Activated CD4-positive, alpha-beta memory T cell treated with anti-CD3 and anti-CD28 coated beads for 36 hours (primary cell): Measurements from ENCODE around the gene CNTRL. TPM values are rescaled to one million over a fixed set of nuclear protein-coding genes. Genes with fewer than 3 reads are reported as not detected.

Source experiments
- CTCF ChIA-PET: fragments of 350-600 bp; sonication (Branson Sonifier 250); formaldehyde crosslinking; loops from one replicate; lab custom pipeline; 2021; ENCODE audit warnings: antibody characterized with exemption, inconsistent platforms; lab: Charles Lee
- POLR2A ChIA-PET: fragments of 350-600 bp; sonication (Branson Sonifier 250); formaldehyde crosslinking; loops from one replicate; lab custom pipeline; 2021; ENCODE audit warnings: antibody characterized with exemption; lab: Charles Lee
- DNase-seq: peaks from one replicate; pipeline ENCODE4 v3.0.0-alpha.2; 2020
- H3K27ac Mint-ChIP-seq: one replicate; pipeline ENCODE4 v1.8.0; 2021; ENCODE audit warnings: mixed read lengths
- H3K27me3 Mint-ChIP-seq: one replicate; pipeline ENCODE4 v1.8.0; 2021; ENCODE audit warnings: mixed read lengths
- H3K36me3 Mint-ChIP-seq: one replicate; pipeline ENCODE4 v1.8.0; 2021; ENCODE audit warnings: mixed read lengths
- H3K4me1 Mint-ChIP-seq: one replicate; pipeline ENCODE4 v1.8.0; 2021; ENCODE audit warnings: low read depth, mixed read lengths
- H3K4me3 Mint-ChIP-seq: one replicate; pipeline ENCODE4 v1.8.0; 2021; ENCODE audit warnings: mild to moderate bottlenecking, mixed read lengths
- H3K9me3 Mint-ChIP-seq: one replicate; pipeline ENCODE4 v1.8.0; 2021; ENCODE audit warnings: mixed read lengths
- intact Hi-C: fragments of 100-400 bp; cut with micrococcal nuclease; formaldehyde crosslinking; loops from one replicate; pipeline ENCODE4 v1.15.1; 2023
- total RNA-seq, 2 experiments: library from RNA; stranded (reverse); gene quantifications; one replicate each; pipeline ENCODE4 v1.2.3, GENCODE V29; 2021

CNTRL gene
- total RNA-seq, 2 experiments from 2014 or later = 60.0 to 65.1 TPM

DNA sequence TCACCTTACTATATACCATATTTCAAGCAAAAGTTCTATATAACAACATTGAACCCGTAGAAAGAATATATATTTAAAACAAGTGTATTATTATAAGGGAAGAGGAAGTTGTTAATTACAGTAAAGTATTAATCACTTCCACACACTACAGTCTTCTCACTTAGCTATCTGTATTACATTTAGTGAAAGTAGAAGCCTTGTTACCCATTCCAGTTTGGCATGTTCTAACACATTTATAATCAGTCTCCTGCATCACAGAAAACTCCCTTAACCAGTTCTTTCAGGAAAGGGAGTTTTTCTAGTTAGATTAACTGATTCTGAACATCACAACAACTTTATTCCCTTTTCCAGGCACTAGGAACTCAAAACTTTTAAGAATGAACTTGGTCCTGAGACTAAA lies 120.0 kb downstream of the CNTRL start:
- CTCF ChIA-PET = interaction anchor here (1.3 to 1.4 kb wide), 2 partner anchors 9 to 18 kb away, joined by 4 to 5 read pairs; no protein-coding TSS in a partner anchor
- H3K36me3 Mint-ChIP-seq = peaks cover 2% of the 10 kb centered on the region
- H3K27me3 Mint-ChIP-seq = no peaks in the 10 kb centered on the region
- POLR2A ChIA-PET = no interaction called here
- H3K9me3 Mint-ChIP-seq = no peaks in the 10 kb centered on the region
- DNase-seq = no peak
- peak overlapping the region; percentile 30 for H3K27ac Mint-ChIP-seq
- no peak overlapping the region for H3K4me3 Mint-ChIP-seq
- intact Hi-C loops = no loop called here
- H3K4me1 Mint-ChIP-seq = peaks cover 83% of the 10 kb centered on the region

DNA sequence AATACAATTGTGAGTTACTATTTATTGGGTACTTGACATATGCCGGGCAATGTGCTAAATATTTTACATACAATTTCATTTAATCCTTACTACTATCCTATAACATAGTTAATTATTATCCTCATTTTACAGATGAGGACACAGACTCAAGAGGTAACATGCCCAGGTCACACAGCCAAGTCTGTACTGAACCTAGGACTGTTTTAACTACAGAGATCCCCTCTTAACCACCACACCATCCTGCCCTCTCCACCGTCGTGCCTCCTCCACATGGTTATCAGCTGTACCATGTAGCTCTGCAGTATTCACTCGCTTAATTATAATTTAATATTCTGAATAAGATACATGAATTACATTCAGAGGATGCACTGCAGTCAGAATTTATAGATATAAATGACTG lies 121.6 kb downstream of the CNTRL start:
- H3K27me3 Mint-ChIP-seq = no peaks in the 10 kb centered on the region
- no peak for DNase-seq
- H3K9me3 Mint-ChIP-seq = no peaks in the 10 kb centered on the region
- H3K4me3 Mint-ChIP-seq = no peak overlapping the region
- intact Hi-C loops = no loop called here
- peak overlapping the region; percentile 58 for H3K27ac Mint-ChIP-seq
- H3K4me1 Mint-ChIP-seq = peaks cover 74% of the 10 kb centered on the region
- peaks cover 2% of the 10 kb centered on the region for H3K36me3 Mint-ChIP-seq
- ChIA-PET POLR2A (no interaction called here), CTCF (no interaction called here)

DNA sequence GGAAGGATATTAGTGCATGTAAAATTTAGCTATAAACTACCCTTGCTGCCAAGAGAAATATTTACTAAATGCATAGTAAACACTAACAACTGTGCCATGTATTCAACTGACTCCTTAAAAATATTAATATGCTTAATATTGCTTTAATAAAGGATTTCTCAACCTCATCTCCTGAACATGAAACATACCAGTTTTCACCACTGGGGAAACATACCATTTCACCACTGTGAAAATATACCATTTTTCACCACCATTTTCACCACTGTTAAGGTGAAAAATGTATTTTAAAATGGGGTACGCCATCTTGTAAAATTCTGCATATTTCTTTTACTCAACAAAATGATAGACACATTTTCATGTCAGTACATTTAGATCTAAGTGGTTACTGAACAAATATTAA lies 122.4 kb downstream of the CNTRL start:
- ChIA-PET CTCF (interaction anchor here (1.0 kb wide), 1 partner anchor 17 kb away, joined by 3 read pairs; no protein-coding TSS in a partner anchor), POLR2A (no interaction called here)
- H3K4me3 Mint-ChIP-seq = no peak overlapping the region
- no peak for DNase-seq
- intact Hi-C loops = no loop called here
- peaks cover 3% of the 10 kb centered on the region for H3K36me3 Mint-ChIP-seq
- no peaks in the 10 kb centered on the region for H3K27me3 Mint-ChIP-seq
- no peak overlapping the region for H3K27ac Mint-ChIP-seq
- H3K4me1 Mint-ChIP-seq = peaks cover 71% of the 10 kb centered on the region
- no peaks in the 10 kb centered on the region for H3K9me3 Mint-ChIP-seq

DNA sequence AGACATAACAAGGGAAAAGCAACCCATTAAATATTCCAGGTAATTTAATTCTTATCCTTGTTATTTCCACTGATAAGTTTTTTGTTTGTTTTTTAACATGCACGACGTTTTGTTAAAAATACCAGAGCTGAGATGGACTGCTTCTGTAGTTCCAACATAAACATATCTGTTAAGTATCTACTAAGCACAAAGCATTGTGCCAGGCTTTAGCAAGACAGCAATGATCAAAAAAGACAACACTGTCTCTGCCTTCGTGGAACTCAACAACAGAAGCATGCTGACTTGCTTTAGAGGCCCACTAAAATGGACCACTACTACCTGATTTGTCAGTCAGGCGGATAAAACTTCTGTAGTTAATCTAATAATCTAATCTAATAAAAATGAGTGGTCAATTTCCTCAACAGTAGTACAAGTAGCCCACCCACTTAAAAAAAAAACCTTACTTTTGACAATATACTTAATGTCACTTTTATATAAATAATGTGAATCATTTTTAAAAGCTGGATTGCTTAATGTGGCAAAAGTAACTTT lies 123.8 kb downstream of the CNTRL start:
- Mint-ChIP-seq H3K36me3 (peaks cover 3% of the 10 kb centered on the region), H3K4me3 (no peak overlapping the region), H3K27ac (no peak overlapping the region), H3K4me1 (peaks cover 67% of the 10 kb centered on the region), H3K27me3 (no peaks in the 10 kb centered on the region), H3K9me3 (no peaks in the 10 kb centered on the region)
- intact Hi-C loops = loop anchor here (2.0 kb wide), 1 partner anchor 306 kb away; no protein-coding TSS in a partner anchor
- POLR2A ChIA-PET = interaction anchor here (0.6 to 2.2 kb wide), 3 partner anchors 12 to 274 kb away, joined by 3 to 10 read pairs (median 5); no protein-coding TSS in a partner anchor
- CTCF ChIA-PET = interaction anchor here (0.6 to 1.4 kb wide), 3 partner anchors 12 to 80 kb away, joined by 3 to 5 read pairs (median 4); no protein-coding TSS in a partner anchor
- DNase-seq = no peak

DNA sequence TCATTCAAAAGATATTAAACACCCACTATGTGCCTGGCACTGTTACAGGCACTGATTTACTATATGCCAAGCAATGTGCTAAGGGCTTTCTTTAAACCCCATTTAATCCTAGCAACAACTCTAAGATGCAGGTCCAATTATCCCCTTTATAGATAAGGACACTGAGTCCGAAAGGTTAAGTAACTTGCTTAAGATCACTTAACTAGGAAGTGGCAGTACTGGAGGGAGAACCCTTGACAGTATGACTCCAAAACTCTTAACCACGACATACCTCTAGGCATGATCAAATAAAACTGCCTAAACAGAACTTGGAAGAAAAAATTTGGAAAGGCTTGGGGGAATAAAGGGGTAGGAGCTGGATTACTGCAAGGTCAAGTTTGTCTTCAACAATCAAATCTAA lies 125.2 kb downstream of the CNTRL start:
- peaks cover 3% of the 10 kb centered on the region for H3K36me3 Mint-ChIP-seq
- no peaks in the 10 kb centered on the region for H3K27me3 Mint-ChIP-seq
- H3K4me3 Mint-ChIP-seq = peak overlapping the region; percentile 89
- no peak for DNase-seq
- peak overlapping the region; percentile 81 for H3K27ac Mint-ChIP-seq
- ChIA-PET POLR2A (interaction anchor here (0.7 to 2.2 kb wide), 3 partner anchors 14 to 275 kb away, joined by 3 to 10 read pairs (median 3); no protein-coding TSS in a partner anchor), CTCF (interaction anchor here (0.7 to 3.4 kb wide), 4 partner anchors 14 to 140 kb away, joined by 3 to 29 read pairs (median 4); no protein-coding TSS in a partner anchor)
- intact Hi-C loops = loop anchor here (1.0 to 5.0 kb wide), 8 partner anchors 11 to 408 kb away; partner anchors contain the start of genes CNTRL, FBXW2, PSMD5 and STOM
- H3K4me1 Mint-ChIP-seq = peaks cover 57% of the 10 kb centered on the region
- H3K9me3 Mint-ChIP-seq = no peaks in the 10 kb centered on the region

DNA sequence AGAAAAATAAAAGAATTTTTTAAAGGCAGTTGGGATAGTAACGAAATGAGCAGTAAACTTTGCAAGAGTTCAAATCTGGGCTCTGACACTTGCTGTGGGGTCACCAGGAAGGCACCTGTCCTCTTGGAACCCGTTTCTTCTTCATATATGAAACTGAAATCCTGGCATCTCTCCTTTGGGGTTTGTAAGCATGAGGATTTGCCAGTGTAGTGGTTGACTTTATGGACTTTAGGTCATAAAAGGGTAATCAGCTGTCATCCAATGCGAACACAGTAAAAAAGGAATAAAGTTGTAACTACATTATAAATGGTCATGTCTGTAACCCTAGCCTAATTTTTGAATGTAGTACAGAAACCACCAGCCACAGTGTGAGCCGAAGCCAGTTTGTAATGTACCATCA lies 125.6 kb downstream of the CNTRL start:
- H3K4me1 Mint-ChIP-seq = peaks cover 53% of the 10 kb centered on the region
- intact Hi-C loops = loop anchor here (1.0 to 5.0 kb wide), 7 partner anchors 11 to 408 kb away; partner anchors contain the start of genes CNTRL, FBXW2, PSMD5 and STOM

DNA sequence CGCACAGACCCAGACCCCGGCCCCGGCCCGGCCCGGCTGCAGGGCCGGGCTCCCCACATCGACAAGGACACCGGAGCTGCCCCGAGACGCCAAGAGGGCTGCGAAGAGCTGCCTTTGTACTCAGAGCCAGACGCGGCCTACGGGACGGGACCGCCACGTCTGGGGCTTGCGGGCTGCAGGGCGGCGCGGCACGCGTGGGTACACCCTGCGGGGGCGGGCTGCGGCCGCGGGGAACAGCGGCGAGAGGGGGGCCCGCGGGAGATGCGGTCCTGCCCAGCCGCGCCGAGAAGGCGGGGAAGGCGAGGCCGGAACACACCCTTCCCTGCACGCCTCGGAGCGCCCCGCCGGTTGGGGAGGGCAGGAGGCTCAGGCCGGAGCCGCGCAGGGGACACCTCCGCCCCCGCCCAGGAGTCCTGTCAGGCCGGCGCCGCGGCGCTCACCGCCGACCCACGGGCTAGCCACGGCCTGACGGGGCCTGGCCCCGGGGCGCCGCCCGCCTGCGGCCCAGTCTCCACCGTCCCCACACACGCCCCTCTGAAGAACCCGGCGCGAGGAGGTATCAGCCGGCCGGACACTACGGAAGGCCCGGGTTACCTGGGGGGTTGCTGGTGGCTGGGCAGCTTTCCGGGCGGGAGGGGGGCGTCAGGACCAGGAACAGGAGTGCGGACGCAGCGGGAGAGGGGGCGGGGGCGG lies 126.4 kb downstream of the CNTRL start:
- no peaks in the 10 kb centered on the region for H3K27me3 Mint-ChIP-seq
- H3K36me3 Mint-ChIP-seq = peaks cover 3% of the 10 kb centered on the region
- H3K4me1 Mint-ChIP-seq = peaks cover 45% of the 10 kb centered on the region
- intact Hi-C loops = loop anchor here (2.0 to 5.0 kb wide), 6 partner anchors 80 to 409 kb away; partner anchors contain the start of genes CNTRL, FBXW2, PSMD5 and STOM
- H3K27ac Mint-ChIP-seq = peak overlapping the region; percentile 95
- CTCF ChIA-PET = interaction anchor here (0.7 to 3.4 kb wide), 10 partner anchors 8 to 141 kb away, joined by 3 to 29 read pairs (median 3); no protein-coding TSS in a partner anchor
- peak; percentile 57 for DNase-seq
- peak overlapping the region; percentile 90 for H3K4me3 Mint-ChIP-seq
- no peaks in the 10 kb centered on the region for H3K9me3 Mint-ChIP-seq
- POLR2A ChIA-PET = interaction anchor here (0.8 to 1.5 kb wide), 3 partner anchors 9 to 80 kb away, joined by 4 to 5 read pairs (median 4); no protein-coding TSS in a partner anchor

More for the DNA sequence above, 125.6 kb downstream of the CNTRL start:
- ChIA-PET CTCF (interaction anchor here (0.7 to 3.4 kb wide), 4 partner anchors 13 to 141 kb away, joined by 3 to 29 read pairs (median 4); no protein-coding TSS in a partner anchor), POLR2A (interaction anchor here (0.7 to 0.8 kb wide), 2 partner anchors 46 to 79 kb away, joined by 3 to 5 read pairs; no protein-coding TSS in a partner anchor)
- no peak for DNase-seq
- H3K9me3 Mint-ChIP-seq = no peaks in the 10 kb centered on the region
- peak overlapping the region; percentile 89 for H3K4me3 Mint-ChIP-seq
- peak overlapping the region; percentile 81 for H3K27ac Mint-ChIP-seq
- H3K27me3 Mint-ChIP-seq = no peaks in the 10 kb centered on the region
- H3K36me3 Mint-ChIP-seq = peaks cover 3% of the 10 kb centered on the region

DNA sequence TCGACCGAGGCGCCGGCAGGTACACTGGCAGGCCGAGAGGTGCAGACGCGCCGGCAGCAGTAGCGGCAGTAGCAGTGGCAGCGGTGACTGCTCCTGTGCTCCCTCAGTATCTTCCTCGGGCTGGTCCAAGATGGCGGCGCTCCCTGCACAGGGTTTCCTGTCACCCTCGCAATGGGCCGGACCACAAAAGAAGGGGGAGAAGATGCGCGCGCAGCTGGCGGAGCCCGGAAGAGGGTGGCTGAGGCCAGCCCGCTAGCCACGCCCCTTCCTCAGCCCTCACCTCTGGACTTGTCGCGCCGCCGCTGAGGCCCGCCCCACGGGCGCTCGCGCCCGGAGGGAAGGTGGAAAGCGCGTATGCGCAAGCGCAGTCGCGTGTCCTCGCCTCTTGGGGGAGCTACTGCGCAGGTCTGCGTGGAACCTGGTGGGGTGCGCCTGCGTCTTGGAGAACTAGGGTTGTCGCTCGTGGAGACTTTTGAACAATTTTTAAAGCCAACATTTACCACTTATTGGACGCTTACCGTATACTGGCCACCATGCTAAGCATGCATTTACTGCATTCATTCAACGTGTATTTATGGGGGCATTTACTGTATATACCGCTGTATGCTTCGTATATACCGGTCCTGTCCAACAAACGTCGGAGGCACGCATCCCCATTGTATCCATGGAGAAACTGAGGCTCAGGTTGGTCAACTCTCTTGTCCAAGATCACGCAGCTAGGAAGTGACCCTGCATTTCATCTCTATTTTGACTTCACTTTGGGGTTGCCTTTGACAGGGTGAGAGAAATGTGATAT lies 127.2 kb downstream of the CNTRL start, which contains the start of gene RAB14:
TSS of gene RAB14 (minus strand) at position 132 of the 796 bp plus-strand sequence. CDS start 8,457 bp downstream, outside the sequence.
- intact Hi-C loops = loop anchor here (1.0 to 5.0 kb wide), 7 partner anchors 81 to 622 kb away; partner anchors contain the start of genes CDK5RAP2, CNTRL, FBXW2 and PSMD5

DNA sequence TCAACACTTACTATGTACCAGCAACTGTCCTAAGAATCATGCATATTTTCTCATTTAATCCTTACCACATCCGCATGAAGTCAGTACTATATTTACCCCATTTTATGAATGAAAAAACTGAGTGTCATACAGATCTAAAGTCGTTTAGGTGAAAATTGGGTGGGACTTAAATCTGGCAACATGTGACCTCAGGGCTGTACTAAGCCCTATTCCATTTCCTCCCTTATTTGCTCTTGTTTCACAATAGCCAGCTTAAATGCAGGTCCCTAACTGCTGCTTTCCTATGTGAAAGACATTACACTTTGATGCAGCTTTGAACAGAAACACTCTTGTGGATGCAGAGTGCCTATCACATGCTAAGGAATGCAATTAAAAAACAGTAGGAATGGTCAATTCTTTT lies 129.4 kb downstream of the CNTRL start:
- intact Hi-C loops = loop anchor here (5.0 kb wide), 5 partner anchors 132 to 412 kb away; partner anchors contain the start of genes CNTRL, FBXW2, PSMD5 and STOM
- H3K4me3 Mint-ChIP-seq = no peak overlapping the region
- H3K9me3 Mint-ChIP-seq = no peaks in the 10 kb centered on the region
- no peaks in the 10 kb centered on the region for H3K27me3 Mint-ChIP-seq
- H3K36me3 Mint-ChIP-seq = peaks cover 3% of the 10 kb centered on the region
- DNase-seq = no peak
- H3K4me1 Mint-ChIP-seq = peaks cover 31% of the 10 kb centered on the region
- CTCF ChIA-PET = interaction anchor here (1.7 kb wide), 1 partner anchor 9 kb away, joined by 6 read pairs; no protein-coding TSS in a partner anchor
- no peak overlapping the region for H3K27ac Mint-ChIP-seq
- POLR2A ChIA-PET = no interaction called here

More for the DNA sequence above, 127.2 kb downstream of the CNTRL start, which contains the start of gene RAB14:
- Mint-ChIP-seq H3K36me3 (peaks cover 3% of the 10 kb centered on the region), H3K27me3 (no peaks in the 10 kb centered on the region), H3K4me3 (peak within 1 kb of the TSS; percentile 90), H3K4me1 (peaks cover 39% of the 10 kb centered on the region), H3K27ac (peak within 1 kb of the TSS; percentile 95), H3K9me3 (no peaks in the 10 kb centered on the region)
- ChIA-PET CTCF (interaction anchor here (0.7 to 3.4 kb wide), 10 partner anchors 9 to 582 kb away, joined by 3 to 29 read pairs (median 3); no protein-coding TSS in a partner anchor), POLR2A (interaction anchor here (0.6 to 1.5 kb wide), 5 partner anchors 9 to 409 kb away, joined by 4 to 7 read pairs (median 4); partner anchors contain the start of gene FBXW2)
- peak; percentile 100 for DNase-seq

DNA sequence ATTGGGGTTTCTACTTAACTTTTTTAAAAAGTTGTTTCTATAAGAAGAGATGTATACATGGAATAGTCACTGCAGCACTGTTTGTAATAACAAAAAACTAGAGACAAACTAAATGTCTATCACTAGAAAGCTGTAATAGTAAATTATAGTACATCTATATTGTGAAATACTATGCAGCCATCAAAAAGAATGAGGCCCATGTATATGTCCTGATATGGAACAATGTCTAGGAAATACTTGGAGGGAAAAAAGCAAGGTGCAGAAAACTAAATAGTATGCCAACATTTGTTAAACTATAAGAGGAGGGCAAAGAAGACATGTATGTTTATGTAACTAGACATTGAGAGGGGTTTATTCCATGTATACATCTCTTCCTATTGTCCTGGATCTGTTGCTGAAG lies 129.9 kb downstream of the CNTRL start:
- H3K4me1 Mint-ChIP-seq = peaks cover 26% of the 10 kb centered on the region
- no peak overlapping the region for H3K27ac Mint-ChIP-seq
- POLR2A ChIA-PET = no interaction called here
- no peaks in the 10 kb centered on the region for H3K27me3 Mint-ChIP-seq
- no peak for DNase-seq
- CTCF ChIA-PET = interaction anchor here (1.7 kb wide), 1 partner anchor 9 kb away, joined by 6 read pairs; no protein-coding TSS in a partner anchor
- peaks cover 3% of the 10 kb centered on the region for H3K36me3 Mint-ChIP-seq
- intact Hi-C loops = loop anchor here (5.0 kb wide), 5 partner anchors 132 to 412 kb away; partner anchors contain the start of genes CNTRL, FBXW2, PSMD5 and STOM
- H3K4me3 Mint-ChIP-seq = no peak overlapping the region
- H3K9me3 Mint-ChIP-seq = no peaks in the 10 kb centered on the region
